Right lobe of liver (tissue), 6 donors: ENCODE measurements around the gene TSFM. TPM values are rescaled to one million over a fixed set of nuclear protein-coding genes. Genes with fewer than 3 reads are reported as not detected.
A peak's percentile ranks its signal among the peaks of the same experiment; 100 is the strongest.

Experiments used
- ATAC-seq, 4 donors: fragments of 200-7000 bp; cut with Tn5 transposase; one replicate each; pipeline ENCODE4 v1.9.1; 2020; ENCODE audit warnings: mild to moderate bottlenecking in 4 of 4, moderate library complexity in 4 of 4
- DNase-seq, 3 donors: peaks; one replicate each; pipeline ENCODE4 v3.0.0-alpha.2; 2020
- H3K27ac ChIP-seq, 3 donors: fragments of 200-600 bp; one replicate each; pipeline ENCODE4 v1.8.0; 2022
- H3K27me3 ChIP-seq, 2 donors: fragments of 200-600 bp; one replicate each; pipeline ENCODE4 v1.8.0; 2022
- H3K36me3 ChIP-seq, 4 donors: fragments of 200-600 bp; sonication (generic) in 1 of 4; one replicate each; pipeline versions ENCODE4 v1.5.1 to v1.8.0; 2017 to 2022; ENCODE audit warnings: control low read depth in 1 of 4
- H3K4me1 ChIP-seq, 4 donors: fragments of 200-600 bp; sonication (generic) in 1 of 4; one replicate each; pipeline versions ENCODE4 v1.5.1 to v1.8.0; 2017 to 2022; ENCODE audit warnings: control low read depth in 1 of 4
- H3K4me3 ChIP-seq, 3 donors: fragments of 200-600 bp; one replicate each; pipeline ENCODE4 v1.8.0; 2022
- H3K9me3 ChIP-seq, 4 donors: fragments of 200-600 bp; sonication (generic) in 1 of 4; one replicate each; pipeline versions ENCODE4 v1.5.1 to v1.8.0; 2017 to 2022; ENCODE audit warnings: control low read depth in 1 of 4
- POLR2A ChIP-seq: fragments of 450-650 bp; IDR thresholded peaks from one replicate; pipeline ENCODE4 v1.6.1; 2017; ENCODE audit warnings: antibody characterized with exemption, mild to moderate bottlenecking
- WGBS: methylation state at CpG from one replicate; pipeline ENCODE4 v1.1.6; 2018; ENCODE audit warnings: low coverage, low lambda C conversion rate; ENCODE audit not compliant: insufficient coverage; ENCODE audit errors: missing lambda C conversion rate; 5-methylcytosine and 5-hydroxymethylcytosine counted together
- intact Hi-C, 2 donors: fragments of 100-400 bp; cut with DNase I; formaldehyde crosslinking; loops; one replicate each; pipeline versions ENCODE4 v1.11.2 to v1.14.1; 2022
- total RNA-seq, 6 experiments: library from RNA; depleted of rRNA in 2 of 6; stranded (reverse); fragments of >200 nt in 2 of 6; fragmentation: NEBNext Ultra II Directional in 3 of 6; extraction: Animal tissue kit (Norgen Biotek cat#: 25700) in 3 of 6; gene quantifications; one replicate each; pipeline versions ENCODE4 v1.1.0 to v1.2.4, GENCODE V29; 2016 to 2023
- TF ChIP-seq, protein P1 (sequence below), 4 donors: fragments of 200-600 bp in 3 of 4; fragments of 450-650 bp in 1 of 4; IDR thresholded peaks; one replicate each; pipeline versions ENCODE4 v1.5.1 to v1.8.0; 2016 to 2022; ENCODE audit warnings: antibody characterized with exemption in 4 of 4, mild to moderate bottlenecking in 2 of 4
- donor health status: DM: no; HTN: yes; CAD: no.
- donor health status: DM: no; HTN: no; CAD: no.
- donor health status: DM: no; HTN: no; CAD: no.
- donor health status: DM: no; HTN: yes; CAD: no.
- donor health status: DM: no; HTN: yes; CAD: no.

TSFM gene
- total RNA-seq, 6 experiments from 2014 or later: 25.6 to 40.2 (median 30.9) TPM

DNA sequence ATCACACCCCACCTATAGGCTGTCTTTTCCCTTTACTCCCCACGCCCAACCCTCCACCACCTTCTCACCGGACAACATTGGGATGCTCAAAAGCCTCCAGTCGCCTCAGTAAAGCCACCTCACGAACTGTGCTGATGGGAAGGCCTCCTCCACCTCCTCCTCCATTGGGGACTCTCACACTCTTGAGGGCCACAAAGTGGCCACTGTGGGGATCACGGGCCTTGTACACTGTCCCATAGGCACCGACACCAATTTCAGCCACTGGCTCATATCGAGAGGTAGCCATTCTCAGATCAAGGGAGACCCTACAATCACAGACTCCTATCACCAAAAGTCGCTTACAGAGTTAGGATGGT is 31.2 kb upstream of the TSFM start:
- DNase-seq: no peak
- no peak for ATAC-seq

GRCh38 chr12:57751788-57752667 is 30.6 kb upstream of the TSFM start, which contains the start of gene CDK4:
Gene CDK4, minus strand, starts transcription at chr12:57752310. Its CDS starts 593 bp downstream, at chr12:57751717.
- TF ChIP-seq POLR2A: peak; percentile 89
- TF ChIP-seq, protein P1, sequence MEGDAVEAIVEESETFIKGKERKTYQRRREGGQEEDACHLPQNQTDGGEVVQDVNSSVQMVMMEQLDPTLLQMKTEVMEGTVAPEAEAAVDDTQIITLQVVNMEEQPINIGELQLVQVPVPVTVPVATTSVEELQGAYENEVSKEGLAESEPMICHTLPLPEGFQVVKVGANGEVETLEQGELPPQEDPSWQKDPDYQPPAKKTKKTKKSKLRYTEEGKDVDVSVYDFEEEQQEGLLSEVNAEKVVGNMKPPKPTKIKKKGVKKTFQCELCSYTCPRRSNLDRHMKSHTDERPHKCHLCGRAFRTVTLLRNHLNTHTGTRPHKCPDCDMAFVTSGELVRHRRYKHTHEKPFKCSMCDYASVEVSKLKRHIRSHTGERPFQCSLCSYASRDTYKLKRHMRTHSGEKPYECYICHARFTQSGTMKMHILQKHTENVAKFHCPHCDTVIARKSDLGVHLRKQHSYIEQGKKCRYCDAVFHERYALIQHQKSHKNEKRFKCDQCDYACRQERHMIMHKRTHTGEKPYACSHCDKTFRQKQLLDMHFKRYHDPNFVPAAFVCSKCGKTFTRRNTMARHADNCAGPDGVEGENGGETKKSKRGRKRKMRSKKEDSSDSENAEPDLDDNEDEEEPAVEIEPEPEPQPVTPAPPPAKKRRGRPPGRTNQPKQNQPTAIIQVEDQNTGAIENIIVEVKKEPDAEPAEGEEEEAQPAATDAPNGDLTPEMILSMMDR (IDR thresholded peaks at IDR 0.05): no peak
- H3K36me3 ChIP-seq: peaks cover 0 to 22% (median 10%) of the 10 kb centered on the region in 4 donors
- H3K9me3 ChIP-seq: no peaks in the 10 kb centered on the region
- peak; percentile 99 to 100 (median 99) for DNase-seq
- intact Hi-C loops: no loop called here
- peaks cover 0 to 15% (median 3%) of the 10 kb centered on the region in 4 donors for H3K4me1 ChIP-seq
- peak; percentile 86 to 91 (median 90) for ATAC-seq
- H3K27ac ChIP-seq: peak within 1 kb of the TSS; percentile 47 to 92 (median 71)
- peak within 1 kb of the TSS; percentile 72 to 92 (median 90) for H3K4me3 ChIP-seq
- WGBS: 0% methylated on average over 16 of the region's 58 CpGs
- no peaks in the 10 kb centered on the region for H3K27me3 ChIP-seq

More for the DNA sequence above, 31.2 kb upstream of the TSFM start:
- H3K9me3 ChIP-seq: no peaks in the 10 kb centered on the region
- intact Hi-C loops: no loop called here
- H3K36me3 ChIP-seq: peaks cover 0 to 25% (median 13%) of the 10 kb centered on the region in 4 donors
- H3K4me3 ChIP-seq: peak overlapping the region; percentile 72 to 92 (median 90)
- peaks cover 0 to 11% (median 3%) of the 10 kb centered on the region in 4 donors for H3K4me1 ChIP-seq
- TF ChIP-seq, protein P1 (IDR thresholded peaks at IDR 0.05): no peak
- TF ChIP-seq POLR2A: no peak
- H3K27ac ChIP-seq: peak overlapping the region; percentile 47 to 92 (median 71)
- WGBS: 21% methylated on average over 7 of the region's 8 CpGs
- no peaks in the 10 kb centered on the region for H3K27me3 ChIP-seq

GRCh38 chr12:57752668-57753000 is 30.0 kb upstream of the TSFM start:
- 6% methylated on average over 4 of the region's 5 CpGs for WGBS
- Histone ChIP-seq H3K36me3 (peaks cover 0 to 16% (median 6%) of the 10 kb centered on the region in 4 donors), H3K27me3 (no peaks in the 10 kb centered on the region), H3K4me1 (peaks cover 0 to 15% (median 3%) of the 10 kb centered on the region in 4 donors), H3K27ac (peak overlapping the region in 1 of 3 donors; percentile 32), H3K9me3 (no peaks in the 10 kb centered on the region), H3K4me3 (peak overlapping the region; percentile 22 to 90 (median 72))
- no peak for DNase-seq
- intact Hi-C loops: no loop called here
- no peak for ATAC-seq
- TF ChIP-seq POLR2A: no peak

GRCh38 chr12:57753756-57754337 is 28.7 kb upstream of the TSFM start:
- TF ChIP-seq POLR2A: no peak
- TF ChIP-seq, protein P1 (IDR thresholded peaks at IDR 0.05): no peak
- Histone ChIP-seq H3K36me3 (peaks cover 0 to 4% (median 0%) of the 10 kb centered on the region in 4 donors), H3K27me3 (no peaks in the 10 kb centered on the region), H3K27ac (no peak overlapping the region), H3K9me3 (no peaks in the 10 kb centered on the region), H3K4me1 (peaks cover 0 to 15% (median 3%) of the 10 kb centered on the region in 4 donors), H3K4me3 (no peak overlapping the region)
- 31% methylated on average over 1 of the region's 1 CpG for WGBS
- ATAC-seq (no peak), DNase-seq (no peak)
- intact Hi-C loops: no loop called here
